H9 (cell line): Measurements from ENCODE around the gene RAB6B. TPM values are rescaled to one million over a fixed set of nuclear protein-coding genes. Genes with fewer than 3 reads are reported as not detected.

Source experiments
- DNase-seq: peaks from one replicate; pipeline ENCODE4 v3.0.0-alpha.2; 2017
- H2AFZ ChIP-seq: one replicate; pipeline ENCODE4 v1.6.1; 2013; ENCODE audit warnings: mild to moderate bottlenecking, low read length, control low read depth, moderate library complexity
- H2AK5ac ChIP-seq: 2 replicates; pipeline ENCODE4 v1.6.1; 2013; ENCODE audit warnings: low read length, control low read depth, mixed read lengths; ENCODE audit not compliant: insufficient read length
- H2BK120ac ChIP-seq: one replicate; pipeline ENCODE4 v1.6.1; 2013; ENCODE audit warnings: low read depth, mild to moderate bottlenecking, low read length, control low read depth, inconsistent platforms; ENCODE audit not compliant: poor library complexity, severe bottlenecking
- H2BK12ac ChIP-seq: 2 replicates; pipeline ENCODE4 v1.6.1; 2013; ENCODE audit warnings: low read length, control low read depth, mixed read lengths, low read depth; ENCODE audit not compliant: insufficient read length
- H2BK15ac ChIP-seq: 2 replicates; pipeline ENCODE4 v1.6.1; 2013; ENCODE audit warnings: low read depth, low read length, control low read depth
- H2BK20ac ChIP-seq: one replicate; pipeline ENCODE4 v1.6.1; 2013; ENCODE audit warnings: low read depth, mild to moderate bottlenecking, low read length, control low read depth, inconsistent platforms; ENCODE audit not compliant: poor library complexity, severe bottlenecking
- H2BK5ac ChIP-seq: 2 replicates; pipeline ENCODE4 v1.6.1; 2013; ENCODE audit warnings: low read length, control low read depth, mixed read lengths; ENCODE audit not compliant: insufficient read length
- H3K14ac ChIP-seq: 2 replicates; pipeline ENCODE4 v1.6.1; 2013; ENCODE audit warnings: low read length, control low read depth; ENCODE audit not compliant: insufficient read depth
- H3K18ac ChIP-seq: 2 replicates; pipeline ENCODE4 v1.6.1; 2013; ENCODE audit warnings: low read depth, mild to moderate bottlenecking, mixed read lengths, low read length, control low read depth; ENCODE audit not compliant: insufficient read length
- H3K23ac ChIP-seq: 2 replicates; pipeline ENCODE4 v1.6.1; 2013; ENCODE audit warnings: low read length, control low read depth, mixed read lengths, low read depth; ENCODE audit not compliant: insufficient read length
- H3K23me2 ChIP-seq: 2 replicates; pipeline ENCODE4 v1.6.1; 2013; ENCODE audit warnings: low read depth, mild to moderate bottlenecking, mixed read lengths, low read length, control low read depth; ENCODE audit not compliant: insufficient read length, poor library complexity, severe bottlenecking
- H3K27ac ChIP-seq: 2 replicates; pipeline ENCODE4 v1.5.1; 2013; ENCODE audit warnings: low read length, control low read depth, mixed read lengths, low read depth; ENCODE audit not compliant: insufficient read length
- H3K27me3 ChIP-seq: 2 replicates; pipeline ENCODE4 v1.6.1; 2013; ENCODE audit warnings: low read length, control low read depth, inconsistent platforms; ENCODE audit not compliant: insufficient read depth
- H3K4ac ChIP-seq: 2 replicates; pipeline ENCODE4 v1.6.1; 2013; ENCODE audit warnings: low read depth, mild to moderate bottlenecking, control low read depth, inconsistent platforms, low read length, moderate library complexity
- H3K4me1 ChIP-seq: 2 replicates; pipeline ENCODE4 v1.6.1; 2013; ENCODE audit warnings: low read length, control low read depth, inconsistent platforms; ENCODE audit not compliant: insufficient read depth
- H3K4me2 ChIP-seq: 2 replicates; pipeline ENCODE4 v1.6.1; 2013; ENCODE audit warnings: low read length, control low read depth, mixed read lengths; ENCODE audit not compliant: insufficient read length, insufficient read depth
- H3K56ac ChIP-seq: 2 replicates; pipeline ENCODE4 v1.6.1; 2013; ENCODE audit warnings: low read depth, mild to moderate bottlenecking, mixed read lengths, low read length, control low read depth; ENCODE audit not compliant: insufficient read length
- H3K79me1 ChIP-seq: 2 replicates; pipeline ENCODE4 v1.6.1; 2013; ENCODE audit warnings: low read depth, mild to moderate bottlenecking, moderate library complexity, low read length, control low read depth, inconsistent platforms; ENCODE audit not compliant: insufficient read depth, poor library complexity, severe bottlenecking
- H3K79me2 ChIP-seq: 2 replicates; pipeline ENCODE4 v1.6.1; 2013; ENCODE audit warnings: low read length, control low read depth, inconsistent platforms; ENCODE audit not compliant: insufficient read depth
- H3K9ac ChIP-seq: 2 replicates; pipeline ENCODE4 v1.6.1; 2013; ENCODE audit warnings: low read length, control low read depth, mixed read lengths; ENCODE audit not compliant: insufficient read length; ENCODE audit errors: extremely low read depth
- H3K9me3 ChIP-seq: one replicate; pipeline ENCODE4 v1.6.1; 2013; ENCODE audit warnings: low read depth, low read length, inconsistent platforms; ENCODE audit not compliant: control insufficient read depth
- H3T11ph ChIP-seq: one replicate; pipeline ENCODE4 v1.6.1; 2013; ENCODE audit warnings: mild to moderate bottlenecking, low read length, control low read depth, inconsistent platforms
- H4K20me1 ChIP-seq: one replicate; pipeline ENCODE4 v1.6.1; 2013; ENCODE audit not compliant: control insufficient read depth, insufficient read length, insufficient read depth
- H4K5ac ChIP-seq: 2 replicates; pipeline ENCODE4 v1.6.1; 2013; ENCODE audit warnings: low read depth, mild to moderate bottlenecking, mixed read lengths, low read length, control low read depth; ENCODE audit not compliant: insufficient read length
- H4K8ac ChIP-seq: replicated peaks from 2 replicates; pipeline ENCODE4 v1.6.1; 2013; ENCODE audit warnings: low read length, control low read depth, mixed read lengths, low read depth; ENCODE audit not compliant: insufficient read length
- H4K91ac ChIP-seq: 2 replicates; pipeline ENCODE4 v1.6.1; 2013; ENCODE audit warnings: low read depth, mild to moderate bottlenecking, moderate library complexity, mixed read lengths, low read length, control low read depth; ENCODE audit not compliant: insufficient read length
- H3K27ac Mint-ChIP-seq, 3 experiments: 2 replicates in 2 of 3; 3 replicates in 1 of 3; pipeline ENCODE4 v1.8.0; 2020 to 2021; ENCODE audit warnings: mixed read lengths in 3 of 3, mild to moderate bottlenecking in 1 of 3, moderate library complexity in 1 of 3
- H3K27me3 Mint-ChIP-seq: 2 replicates; pipeline ENCODE4 v1.8.0; 2021; ENCODE audit warnings: low read depth, mild to moderate bottlenecking, moderate library complexity, mixed read lengths
- H3K36me3 Mint-ChIP-seq, 3 experiments: 2 replicates in 2 of 3; 3 replicates in 1 of 3; pipeline ENCODE4 v1.8.0; 2020 to 2021; ENCODE audit warnings: low read depth in 3 of 3, mixed read lengths in 3 of 3; ENCODE audit not compliant: insufficient read depth in 1 of 3
- H3K4me1 Mint-ChIP-seq, 2 experiments: 2 replicates each; pipeline ENCODE4 v1.8.0; 2020; ENCODE audit warnings: mixed read lengths in 2 of 2
- H3K4me3 Mint-ChIP-seq, 2 experiments: 2 replicates in 1 of 2; 3 replicates in 1 of 2; pipeline ENCODE4 v1.8.0; 2020 to 2021; ENCODE audit warnings: mild to moderate bottlenecking in 2 of 2, mixed read lengths in 2 of 2, moderate library complexity in 1 of 2
- H3K9me3 Mint-ChIP-seq, 2 experiments: 2 replicates in 1 of 2; 3 replicates in 1 of 2; pipeline ENCODE4 v1.8.0; 2020; ENCODE audit warnings: mild to moderate bottlenecking in 2 of 2, mixed read lengths in 2 of 2, moderate library complexity in 1 of 2
- WGBS: extraction: QIAGEN DNeasy Blood & Tissue Kit; methylation state at CpG from one replicate; pipeline ENCODE4 v1.1.7; 2013; ENCODE audit warnings: missing lambda C conversion rate, low lambda C conversion rate, mixed read lengths; ENCODE audit not compliant: insufficient read length; ENCODE audit errors: extremely low coverage; 5-methylcytosine and 5-hydroxymethylcytosine counted together
- total RNA-seq: library from RNA; stranded (reverse); gene quantifications from 2 replicates; pipeline ENCODE4 v1.2.1, GENCODE V29; 2021
- TF ChIP-seq, protein P1 (sequence below): fragments of 200-600 bp; sonication (generic); conservative IDR thresholded peaks from 3 replicates; pipeline ENCODE4 v1.8.0; 2021; ENCODE audit warnings: antibody characterized with exemption, mild to moderate bottlenecking

RAB6B gene
- total RNA-seq, 1 experiment from 2014 or later, result 12.3 TPM

DNA sequence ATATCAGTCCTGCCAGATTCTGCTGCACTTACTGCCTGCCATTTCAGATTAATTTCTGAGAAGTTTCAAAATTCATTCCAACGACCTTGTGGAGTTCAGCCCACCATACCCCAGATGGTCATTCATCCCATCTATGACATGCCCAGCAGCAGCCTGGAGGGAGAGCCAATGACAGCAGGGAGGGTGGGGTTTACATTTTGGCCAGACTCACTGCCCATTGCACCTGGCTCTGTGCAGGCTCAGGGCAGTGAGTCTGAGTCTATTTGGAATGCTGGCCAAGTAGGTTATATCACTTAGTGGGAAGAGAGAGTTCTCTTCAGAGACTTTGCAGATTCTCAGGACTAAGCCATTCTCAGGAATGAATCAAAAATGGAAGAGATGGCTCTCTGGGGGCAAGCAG is 68.5 kb downstream of the RAB6B start:
- Histone ChIP-seq H3T11ph (no peak overlapping the region), H3K4me2 (no peak overlapping the region), H4K91ac (no peak overlapping the region), H3K4me1 (no peaks in the 10 kb centered on the region), H3K14ac (no peak overlapping the region), H3K56ac (no peak overlapping the region), H3K18ac (no peak overlapping the region), H2BK5ac (no peak overlapping the region), H2BK15ac (no peak overlapping the region), H2BK12ac (no peak overlapping the region), H3K27ac (no peak overlapping the region), H3K27me3 (no peaks in the 10 kb centered on the region), H3K9me3 (no peaks in the 10 kb centered on the region), H3K4ac (no peak overlapping the region), H2BK120ac (no peak overlapping the region), H2AFZ (no peak overlapping the region), H3K79me1 (no peaks in the 10 kb centered on the region), H3K79me2 (no peaks in the 10 kb centered on the region), H3K23ac (no peak overlapping the region), H2BK20ac (no peak overlapping the region), H3K9ac (no peak overlapping the region), H4K20me1 (no peaks in the 10 kb centered on the region), H4K8ac (no peak overlapping the region), H4K5ac (no peak overlapping the region), H3K23me2 (no peaks in the 10 kb centered on the region), H2AK5ac (no peak overlapping the region)
- Mint-ChIP-seq H3K4me3 (no peak overlapping the region), H3K36me3 (peaks cover 16 to 35% (median 21%) of the 10 kb centered on the region in 3 experiments; a peak in 6 of 7 replicates), H3K9me3 (no peaks in the 10 kb centered on the region), H3K4me1 (peaks cover 6 to 14% of the 10 kb centered on the region in 2 experiments), H3K27ac (no peak overlapping the region), H3K27me3 (no peaks in the 10 kb centered on the region)
- DNase-seq, result no peak
- TF ChIP-seq, protein P1, sequence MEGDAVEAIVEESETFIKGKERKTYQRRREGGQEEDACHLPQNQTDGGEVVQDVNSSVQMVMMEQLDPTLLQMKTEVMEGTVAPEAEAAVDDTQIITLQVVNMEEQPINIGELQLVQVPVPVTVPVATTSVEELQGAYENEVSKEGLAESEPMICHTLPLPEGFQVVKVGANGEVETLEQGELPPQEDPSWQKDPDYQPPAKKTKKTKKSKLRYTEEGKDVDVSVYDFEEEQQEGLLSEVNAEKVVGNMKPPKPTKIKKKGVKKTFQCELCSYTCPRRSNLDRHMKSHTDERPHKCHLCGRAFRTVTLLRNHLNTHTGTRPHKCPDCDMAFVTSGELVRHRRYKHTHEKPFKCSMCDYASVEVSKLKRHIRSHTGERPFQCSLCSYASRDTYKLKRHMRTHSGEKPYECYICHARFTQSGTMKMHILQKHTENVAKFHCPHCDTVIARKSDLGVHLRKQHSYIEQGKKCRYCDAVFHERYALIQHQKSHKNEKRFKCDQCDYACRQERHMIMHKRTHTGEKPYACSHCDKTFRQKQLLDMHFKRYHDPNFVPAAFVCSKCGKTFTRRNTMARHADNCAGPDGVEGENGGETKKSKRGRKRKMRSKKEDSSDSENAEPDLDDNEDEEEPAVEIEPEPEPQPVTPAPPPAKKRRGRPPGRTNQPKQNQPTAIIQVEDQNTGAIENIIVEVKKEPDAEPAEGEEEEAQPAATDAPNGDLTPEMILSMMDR, result no peak
- WGBS, result no CpG with 5 or more reads among the region's 1 CpG
